GM21737 (cell line): ENCODE measurements around the gene MAZ.
"Not testable (repeated sequence)": the region's sequence is repeated elsewhere in the genome, so short reads cannot be mapped to it uniquely, and the experiment has no call there.

Source experiments
- ATAC-seq: cut with Tn5 transposase; IDR thresholded peaks from one replicate; pipeline ENCODE4 v1.9.1; 2021; ENCODE audit warnings: mild to moderate bottlenecking, moderate library complexity; ENCODE audit not compliant: unreplicated experiment

Gene MAZ

GRCh38 chr16:29821643-29822115 lies 15.3 kb downstream of the MAZ start:
- ATAC-seq = no peak

- ATAC-seq = no peak
These were observed 18.3 kb downstream of the MAZ start for GRCh38 chr16:29824589-29825144.

GRCh38 chr16:29825145-29826044 lies 19.1 kb downstream of the MAZ start:
- ATAC-seq = no peak

- ATAC-seq = no peak
These were observed 20.0 kb downstream of the MAZ start for GRCh38 chr16:29826342-29826695.

- ATAC-seq = no peak
These were observed 24.4 kb downstream of the MAZ start for GRCh38 chr16:29830774-29831173.

GRCh38 chr16:29831490-29831889 lies 25.2 kb downstream of the MAZ start:
- ATAC-seq = no peak

- not testable (repeated sequence) for ATAC-seq
These were observed 26.9 kb downstream of the MAZ start for GRCh38 chr16:29833219-29833618.

- ATAC-seq = no peak
These were observed 27.8 kb downstream of the MAZ start for GRCh38 chr16:29834079-29834478.

- ATAC-seq = no peak
These were observed 29.6 kb downstream of the MAZ start for GRCh38 chr16:29835926-29836325.

- ATAC-seq = no peak
These were observed 30.3 kb downstream of the MAZ start for GRCh38 chr16:29836623-29837022.

GRCh38 chr16:29837841-29838240 lies 31.5 kb downstream of the MAZ start:
- ATAC-seq = no peak

GRCh38 chr16:29839822-29840221 lies 33.5 kb downstream of the MAZ start:
- ATAC-seq = no peak

- ATAC-seq = no peak
These were observed 33.9 kb downstream of the MAZ start for GRCh38 chr16:29840240-29840639.

GRCh38 chr16:29841631-29842030 lies 35.3 kb downstream of the MAZ start:
- no peak for ATAC-seq

- no peak for ATAC-seq
These were observed 36.5 kb downstream of the MAZ start for GRCh38 chr16:29842732-29843346.

GRCh38 chr16:29843931-29844330 lies 37.6 kb downstream of the MAZ start:
- no peak for ATAC-seq

- no peak for ATAC-seq
These were observed 38.4 kb downstream of the MAZ start for GRCh38 chr16:29844575-29845331.

- ATAC-seq = no peak
These were observed 39.3 kb downstream of the MAZ start for GRCh38 chr16:29845656-29846055.

GRCh38 chr16:29848420-29849297 lies 42.3 kb downstream of the MAZ start:
- no peak for ATAC-seq

GRCh38 chr16:29849505-29849904 lies 43.2 kb downstream of the MAZ start:
- ATAC-seq = no peak
